KMS-11 (cell line): ENCODE measurements around the gene GEMIN4.
A peak's percentile ranks its signal among the peaks of the same experiment; 100 is the strongest.
"Not testable (repeated sequence)": the region's sequence is repeated elsewhere in the genome, so short reads cannot be mapped to it uniquely, and the experiment has no call there.

Source experiments
- H2AFZ ChIP-seq: fragments of 200-600 bp; sonication (generic); 2 replicates; pipeline ENCODE4 v1.6.1; 2016; ENCODE audit warnings: antibody characterized with exemption, mixed run types, low read depth
- H3K27ac ChIP-seq: fragments of 200-600 bp; sonication (generic); 2 replicates; pipeline ENCODE4 v1.6.1; 2016; ENCODE audit warnings: mild to moderate bottlenecking, mixed run types
- H3K27me3 ChIP-seq: fragments of 200-600 bp; sonication (generic); 2 replicates; pipeline ENCODE4 v1.6.1; 2017; ENCODE audit warnings: mild to moderate bottlenecking, low read depth, mixed run types, moderate library complexity; ENCODE audit not compliant: insufficient read depth
- H3K36me3 ChIP-seq: fragments of 200-600 bp; sonication (generic); 2 replicates; pipeline ENCODE4 v1.6.1; 2017; ENCODE audit warnings: mild to moderate bottlenecking, mixed run types; ENCODE audit not compliant: insufficient read depth
- H3K4me1 ChIP-seq: fragments of 200-600 bp; sonication (generic); 2 replicates; pipeline ENCODE4 v1.6.1; 2016; ENCODE audit warnings: mild to moderate bottlenecking, low read depth, mixed run types; ENCODE audit not compliant: poor library complexity, severe bottlenecking
- H3K4me2 ChIP-seq: fragments of 200-600 bp; sonication (generic); 2 replicates; pipeline ENCODE4 v1.7.0; 2016; ENCODE audit warnings: mild to moderate bottlenecking, mixed run types
- H3K4me3 ChIP-seq: fragments of 200-600 bp; sonication (generic); IDR thresholded peaks from 2 replicates; pipeline ENCODE4 v1.6.1; 2017; ENCODE audit warnings: low read depth, low read length, mixed read lengths; ENCODE audit not compliant: insufficient read depth
- H3K79me2 ChIP-seq: fragments of 200-600 bp; sonication (generic); 2 replicates; pipeline ENCODE4 v1.6.1; 2016; ENCODE audit warnings: low read depth, mixed run types; ENCODE audit not compliant: insufficient read depth
- H3K9ac ChIP-seq: fragments of 200-600 bp; sonication (generic); 2 replicates; pipeline ENCODE4 v1.6.1; 2016; ENCODE audit warnings: mild to moderate bottlenecking, mixed run types
- H4K20me1 ChIP-seq: fragments of 200-600 bp; sonication (generic); 2 replicates; pipeline ENCODE4 v1.6.1; 2016; ENCODE audit warnings: mild to moderate bottlenecking, mixed run types; ENCODE audit not compliant: insufficient read depth
- CTCF ChIP-seq: fragments of 200-600 bp; sonication (generic); conservative IDR thresholded peaks from 2 replicates; pipeline ENCODE4 v1.6.1; 2017; ENCODE audit warnings: low read depth, mild to moderate bottlenecking, antibody characterized with exemption, low read length, moderate library complexity, mixed read lengths

The GEMIN4 gene

GRCh38 chr17:700504-701094 is 51.5 kb downstream of the GEMIN4 start:
- TF ChIP-seq CTCF, result peak; percentile 66
- Histone ChIP-seq H3K9ac (no peak overlapping the region), H3K27me3 (no peaks in the 10 kb centered on the region), H3K4me1 (no peaks in the 10 kb centered on the region), H3K4me2 (no peak overlapping the region), H3K79me2 (no peaks in the 10 kb centered on the region), H3K4me3 (no peak overlapping the region), H3K36me3 (no peaks in the 10 kb centered on the region), H3K27ac (no peak overlapping the region), H4K20me1 (no peaks in the 10 kb centered on the region), H2AFZ (no peak overlapping the region)

GRCh38 chr17:699345-699744 is 52.7 kb downstream of the GEMIN4 start:
- no peak for TF ChIP-seq CTCF
- Histone ChIP-seq H2AFZ (no peak overlapping the region), H3K27ac (no peak overlapping the region), H3K79me2 (no peaks in the 10 kb centered on the region), H3K4me3 (no peak overlapping the region), H4K20me1 (no peaks in the 10 kb centered on the region), H3K4me1 (no peaks in the 10 kb centered on the region), H3K36me3 (no peaks in the 10 kb centered on the region), H3K9ac (no peak overlapping the region), H3K4me2 (no peak overlapping the region), H3K27me3 (no peaks in the 10 kb centered on the region)

- not testable (repeated sequence) for H3K79me2 ChIP-seq, H3K4me3 ChIP-seq, H2AFZ ChIP-seq, H3K9ac ChIP-seq, H3K4me2 ChIP-seq, H4K20me1 ChIP-seq, H3K36me3 ChIP-seq, H3K4me1 ChIP-seq, H3K27ac ChIP-seq, H3K27me3 ChIP-seq
Measured at GRCh38 chr17:698096-698495, 54.0 kb downstream of the GEMIN4 start.

GRCh38 chr17:697682-698081 is 54.4 kb downstream of the GEMIN4 start:
- H4K20me1 ChIP-seq, result no peaks in the 10 kb centered on the region
- TF ChIP-seq CTCF, result no peak
- H3K4me3 ChIP-seq, result no peak overlapping the region
- H2AFZ ChIP-seq, result no peak overlapping the region
- no peaks in the 10 kb centered on the region for H3K79me2 ChIP-seq
- H3K36me3 ChIP-seq, result no peaks in the 10 kb centered on the region
- H3K9ac ChIP-seq, result no peak overlapping the region
- no peak overlapping the region for H3K27ac ChIP-seq
- no peak overlapping the region for H3K4me2 ChIP-seq
- H3K27me3 ChIP-seq, result no peaks in the 10 kb centered on the region
- no peaks in the 10 kb centered on the region for H3K4me1 ChIP-seq

- Histone ChIP-seq H3K27ac (no peak overlapping the region), H4K20me1 (no peaks in the 10 kb centered on the region), H3K4me3 (no peak overlapping the region), H3K36me3 (no peaks in the 10 kb centered on the region), H2AFZ (no peak overlapping the region), H3K27me3 (no peaks in the 10 kb centered on the region), H3K79me2 (no peaks in the 10 kb centered on the region), H3K9ac (no peak overlapping the region), H3K4me1 (no peaks in the 10 kb centered on the region), H3K4me2 (no peak overlapping the region)
- no peak for TF ChIP-seq CTCF
Measured at GRCh38 chr17:696369-696768, 55.7 kb downstream of the GEMIN4 start.
